Measurements from ENCODE around the gene PPARA.

Gene PPARA

GRCh38 chr22:46169628-46170027, 19.3 kb downstream of the PPARA start:
- Histone ChIP-seq H3K27me3 (ENCODE audit: low read depth, low read length) (no peaks in the 10 kb centered on the region), H3K4me3 (ENCODE audit: low read depth in 1 of 2, low read length in 2 of 2) (no peak overlapping the region), H3K9me3 (ENCODE audit: control insufficient read depth in 1 of 2, low read length in 2 of 2) (no peaks in the 10 kb centered on the region), H3K27ac (ENCODE audit: low read length) (no peak overlapping the region), H3K4me1 (ENCODE audit: control insufficient read depth in 1 of 2, insufficient read depth in 2 of 2, low read length in 2 of 2) (peaks cover 0 to 10% of the 10 kb centered on the region in 2 donors), H3K36me3 (ENCODE audit: control insufficient read depth in 1 of 2, insufficient read depth in 2 of 2, low read length in 2 of 2) (no peaks in the 10 kb centered on the region)

- H3K4me1 ChIP-seq (ENCODE audit: control insufficient read depth in 1 of 2, insufficient read depth in 2 of 2, low read length in 2 of 2): peaks cover 0 to 10% of the 10 kb centered on the region in 2 donors
- H3K36me3 ChIP-seq (ENCODE audit: control insufficient read depth in 1 of 2, insufficient read depth in 2 of 2, low read length in 2 of 2): no peaks in the 10 kb centered on the region
- no peak overlapping the region for H3K4me3 ChIP-seq (ENCODE audit: low read depth in 1 of 2, low read length in 2 of 2)
- no peak overlapping the region for H3K27ac ChIP-seq (ENCODE audit: low read length)
- H3K9me3 ChIP-seq (ENCODE audit: control insufficient read depth in 1 of 2, low read length in 2 of 2): no peaks in the 10 kb centered on the region
- no peaks in the 10 kb centered on the region for H3K27me3 ChIP-seq (ENCODE audit: low read depth, low read length)
These were observed 21.6 kb downstream of the PPARA start for GRCh38 chr22:46171940-46172339.

- H3K4me3 ChIP-seq (ENCODE audit: low read depth in 1 of 2, low read length in 2 of 2): no peak overlapping the region
These were observed 22.3 kb downstream of the PPARA start for GRCh38 chr22:46172522-46173110.

GRCh38 chr22:46173152-46173551, 22.8 kb downstream of the PPARA start:
- no peak overlapping the region for H3K27ac ChIP-seq (ENCODE audit: low read length)
- no peaks in the 10 kb centered on the region for H3K27me3 ChIP-seq (ENCODE audit: low read depth, low read length)
- no peak overlapping the region for H3K4me3 ChIP-seq (ENCODE audit: low read depth in 1 of 2, low read length in 2 of 2)
- peaks cover 0 to 10% of the 10 kb centered on the region in 2 donors for H3K4me1 ChIP-seq (ENCODE audit: control insufficient read depth in 1 of 2, insufficient read depth in 2 of 2, low read length in 2 of 2)
- H3K9me3 ChIP-seq (ENCODE audit: control insufficient read depth in 1 of 2, low read length in 2 of 2): no peaks in the 10 kb centered on the region
- H3K36me3 ChIP-seq (ENCODE audit: control insufficient read depth in 1 of 2, insufficient read depth in 2 of 2, low read length in 2 of 2): no peaks in the 10 kb centered on the region

More at GRCh38 chr22:46172522-46173110, 22.3 kb downstream of the PPARA start:
- Histone ChIP-seq H3K9me3 (ENCODE audit: control insufficient read depth in 1 of 2, low read length in 2 of 2) (no peaks in the 10 kb centered on the region), H3K36me3 (ENCODE audit: control insufficient read depth in 1 of 2, insufficient read depth in 2 of 2, low read length in 2 of 2) (no peaks in the 10 kb centered on the region), H3K4me1 (ENCODE audit: control insufficient read depth in 1 of 2, insufficient read depth in 2 of 2, low read length in 2 of 2) (peaks cover 0 to 10% of the 10 kb centered on the region in 2 donors), H3K27ac (ENCODE audit: low read length) (no peak overlapping the region), H3K27me3 (ENCODE audit: low read depth, low read length) (no peaks in the 10 kb centered on the region)

GRCh38 chr22:46175631-46176030, 25.3 kb downstream of the PPARA start:
- H3K27ac ChIP-seq (ENCODE audit: low read length): no peak overlapping the region
- peaks cover 4 to 5% of the 10 kb centered on the region in 2 donors for H3K9me3 ChIP-seq (ENCODE audit: control insufficient read depth in 1 of 2, low read length in 2 of 2)
- H3K27me3 ChIP-seq (ENCODE audit: low read depth, low read length): no peaks in the 10 kb centered on the region

GRCh38 chr22:46176508-46177003, 26.2 kb downstream of the PPARA start:
- Histone ChIP-seq H3K4me1 (ENCODE audit: control insufficient read depth in 1 of 2, insufficient read depth in 2 of 2, low read length in 2 of 2) (peaks cover 0 to 4% of the 10 kb centered on the region in 2 donors), H3K27me3 (ENCODE audit: low read depth, low read length) (no peaks in the 10 kb centered on the region), H3K9me3 (ENCODE audit: control insufficient read depth in 1 of 2, low read length in 2 of 2) (peaks cover 8 to 10% of the 10 kb centered on the region in 2 donors), H3K27ac (ENCODE audit: low read length) (no peak overlapping the region), H3K36me3 (ENCODE audit: control insufficient read depth in 1 of 2, insufficient read depth in 2 of 2, low read length in 2 of 2) (peaks cover 5 to 13% of the 10 kb centered on the region in 2 donors), H3K4me3 (ENCODE audit: low read depth in 1 of 2, low read length in 2 of 2) (no peak overlapping the region)

More at GRCh38 chr22:46175631-46176030, 25.3 kb downstream of the PPARA start:
- H3K4me1 ChIP-seq (ENCODE audit: control insufficient read depth in 1 of 2, insufficient read depth in 2 of 2, low read length in 2 of 2): peaks cover 0 to 10% of the 10 kb centered on the region in 2 donors
- H3K4me3 ChIP-seq (ENCODE audit: low read depth in 1 of 2, low read length in 2 of 2): no peak overlapping the region
- peaks cover 4 to 8% of the 10 kb centered on the region in 2 donors for H3K36me3 ChIP-seq (ENCODE audit: control insufficient read depth in 1 of 2, insufficient read depth in 2 of 2, low read length in 2 of 2)

GRCh38 chr22:46178755-46179505, 28.6 kb downstream of the PPARA start:
- Histone ChIP-seq H3K9me3 (ENCODE audit: control insufficient read depth in 1 of 2, low read length in 2 of 2) (peaks cover 8 to 10% of the 10 kb centered on the region in 2 donors), H3K4me1 (ENCODE audit: control insufficient read depth in 1 of 2, insufficient read depth in 2 of 2, low read length in 2 of 2) (no peaks in the 10 kb centered on the region), H3K36me3 (ENCODE audit: control insufficient read depth in 1 of 2, insufficient read depth in 2 of 2, low read length in 2 of 2) (peaks cover 5 to 27% of the 10 kb centered on the region in 2 donors), H3K27me3 (ENCODE audit: low read depth, low read length) (no peaks in the 10 kb centered on the region), H3K4me3 (ENCODE audit: low read depth in 1 of 2, low read length in 2 of 2) (no peak overlapping the region), H3K27ac (ENCODE audit: low read length) (no peak overlapping the region)

- Histone ChIP-seq H3K4me1 (ENCODE audit: control insufficient read depth in 1 of 2, insufficient read depth in 2 of 2, low read length in 2 of 2) (no peaks in the 10 kb centered on the region), H3K9me3 (ENCODE audit: control insufficient read depth in 1 of 2, low read length in 2 of 2) (peaks cover 8 to 10% of the 10 kb centered on the region in 2 donors), H3K4me3 (ENCODE audit: low read depth in 1 of 2, low read length in 2 of 2) (no peak overlapping the region), H3K27me3 (ENCODE audit: low read depth, low read length) (no peaks in the 10 kb centered on the region), H3K27ac (ENCODE audit: low read length) (no peak overlapping the region), H3K36me3 (ENCODE audit: control insufficient read depth in 1 of 2, insufficient read depth in 2 of 2, low read length in 2 of 2) (peaks cover 5 to 31% of the 10 kb centered on the region in 2 donors)
These were observed 29.4 kb downstream of the PPARA start for GRCh38 chr22:46179748-46180147.

- H3K27ac ChIP-seq (ENCODE audit: low read length): no peak overlapping the region
- peaks cover 5 to 31% of the 10 kb centered on the region in 2 donors for H3K36me3 ChIP-seq (ENCODE audit: control insufficient read depth in 1 of 2, insufficient read depth in 2 of 2, low read length in 2 of 2)
These were observed 30.2 kb downstream of the PPARA start for GRCh38 chr22:46180370-46181137.

GRCh38 chr22:46183733-46184132, 33.4 kb downstream of the PPARA start:
- Histone ChIP-seq H3K27me3 (ENCODE audit: low read depth, low read length) (no peaks in the 10 kb centered on the region), H3K36me3 (ENCODE audit: control insufficient read depth in 1 of 2, insufficient read depth in 2 of 2, low read length in 2 of 2) (peaks cover 8 to 36% of the 10 kb centered on the region in 2 donors)

More at GRCh38 chr22:46180370-46181137, 30.2 kb downstream of the PPARA start:
- Histone ChIP-seq H3K9me3 (ENCODE audit: control insufficient read depth in 1 of 2, low read length in 2 of 2) (peaks cover 8 to 10% of the 10 kb centered on the region in 2 donors), H3K27me3 (ENCODE audit: low read depth, low read length) (no peaks in the 10 kb centered on the region), H3K4me3 (ENCODE audit: low read depth in 1 of 2, low read length in 2 of 2) (peak overlapping the region in 1 of 2 donors; percentile 17), H3K4me1 (ENCODE audit: control insufficient read depth in 1 of 2, insufficient read depth in 2 of 2, low read length in 2 of 2) (no peaks in the 10 kb centered on the region)

GRCh38 chr22:46185283-46185682, 35.0 kb downstream of the PPARA start:
- Histone ChIP-seq H3K27me3 (ENCODE audit: low read depth, low read length) (no peaks in the 10 kb centered on the region), H3K27ac (ENCODE audit: low read length) (no peak overlapping the region), H3K4me1 (ENCODE audit: control insufficient read depth in 1 of 2, insufficient read depth in 2 of 2, low read length in 2 of 2) (no peaks in the 10 kb centered on the region), H3K4me3 (ENCODE audit: low read depth in 1 of 2, low read length in 2 of 2) (no peak overlapping the region), H3K36me3 (ENCODE audit: control insufficient read depth in 1 of 2, insufficient read depth in 2 of 2, low read length in 2 of 2) (peaks cover 12 to 31% of the 10 kb centered on the region in 2 donors), H3K9me3 (ENCODE audit: control insufficient read depth in 1 of 2, low read length in 2 of 2) (peaks cover 7 to 9% of the 10 kb centered on the region in 2 donors)

More at GRCh38 chr22:46183733-46184132, 33.4 kb downstream of the PPARA start:
- H3K4me1 ChIP-seq (ENCODE audit: control insufficient read depth in 1 of 2, insufficient read depth in 2 of 2, low read length in 2 of 2): no peaks in the 10 kb centered on the region
- peaks cover 8 to 10% of the 10 kb centered on the region in 2 donors for H3K9me3 ChIP-seq (ENCODE audit: control insufficient read depth in 1 of 2, low read length in 2 of 2)
- no peak overlapping the region for H3K4me3 ChIP-seq (ENCODE audit: low read depth in 1 of 2, low read length in 2 of 2)
- H3K27ac ChIP-seq (ENCODE audit: low read length): no peak overlapping the region

Measured in muscle layer of duodenum (tissue), 2 donors.